HG03457 (cell line): ENCODE data around the gene SCN9A.
"Not testable (repeated sequence)": the region's sequence is repeated elsewhere in the genome, so short reads cannot be mapped to it uniquely, and the experiment has no call there.

ENCODE experiments used
- ATAC-seq: cut with Tn5 transposase; IDR thresholded peaks from one replicate; pipeline ENCODE4 v1.9.1; 2021; ENCODE audit warnings: moderate number of reproducible peaks; ENCODE audit not compliant: unreplicated experiment

SCN9A gene

GRCh38 chr2:166335284-166335683, 40.5 kb downstream of the SCN9A start:
- no peak for ATAC-seq

DNA sequence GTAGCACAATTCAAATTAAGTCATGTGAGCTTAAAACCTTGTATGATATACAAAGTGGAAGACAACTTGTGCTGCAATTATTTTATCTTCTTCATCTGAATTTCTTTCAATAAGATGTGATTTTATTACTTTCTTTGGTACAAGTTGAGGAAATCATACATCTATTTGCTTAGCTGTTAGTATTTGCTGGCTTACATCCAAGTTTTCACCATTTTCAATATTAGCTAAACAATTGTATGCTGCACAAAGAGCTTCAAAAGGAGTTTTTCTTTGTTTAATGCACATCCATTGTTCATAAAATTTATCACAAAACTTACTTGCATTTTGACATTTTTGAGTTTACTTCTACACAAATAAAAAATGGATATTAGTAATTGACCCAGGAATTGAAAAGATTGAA, 40.9 kb downstream of the SCN9A start:
- ATAC-seq: no peak

DNA sequence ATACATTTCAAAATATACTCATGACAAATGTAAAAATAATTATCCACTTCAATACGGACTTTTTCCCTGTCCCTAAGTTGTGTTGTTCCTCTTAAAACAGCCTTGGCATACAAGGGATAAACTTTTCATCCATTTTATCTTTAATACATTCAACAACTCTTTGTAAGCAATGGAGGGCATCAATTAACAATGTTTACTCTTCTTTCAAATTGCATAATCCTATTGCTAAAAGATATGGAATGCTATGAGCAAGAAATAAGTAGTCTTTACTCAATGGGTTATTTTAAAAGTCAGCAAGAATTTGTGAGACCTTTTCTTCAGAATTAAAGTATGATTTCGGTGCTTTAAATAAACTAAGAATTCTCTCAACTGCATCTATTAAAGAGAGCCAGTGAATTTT, 41.9 kb downstream of the SCN9A start:
- no peak for ATAC-seq

DNA sequence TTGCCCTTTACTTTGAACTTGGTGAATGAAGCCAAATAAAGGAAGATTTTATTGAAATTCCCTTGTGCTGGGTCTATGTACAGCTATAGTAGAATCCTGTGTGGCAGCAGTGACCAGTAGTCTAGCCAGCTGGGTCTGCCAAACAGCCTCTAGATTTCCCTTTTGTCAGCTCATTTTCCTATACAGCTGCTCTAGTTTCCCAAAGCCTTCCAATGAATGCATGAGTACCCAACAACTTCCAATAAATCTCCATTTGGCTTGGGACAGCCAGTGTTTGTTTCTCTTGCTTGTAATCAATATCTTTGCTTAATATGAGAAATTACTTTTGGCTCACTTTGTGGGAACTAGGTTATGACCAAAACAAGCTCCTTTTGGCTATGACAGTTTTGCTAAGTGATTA, 43.6 kb downstream of the SCN9A start:
- ATAC-seq: no peak

- ATAC-seq: no peak
Observed at GRCh38 chr2:166331468-166331867, 44.3 kb downstream of the SCN9A start.

GRCh38 chr2:166329465-166329864, 46.3 kb downstream of the SCN9A start:
- ATAC-seq: no peak

DNA sequence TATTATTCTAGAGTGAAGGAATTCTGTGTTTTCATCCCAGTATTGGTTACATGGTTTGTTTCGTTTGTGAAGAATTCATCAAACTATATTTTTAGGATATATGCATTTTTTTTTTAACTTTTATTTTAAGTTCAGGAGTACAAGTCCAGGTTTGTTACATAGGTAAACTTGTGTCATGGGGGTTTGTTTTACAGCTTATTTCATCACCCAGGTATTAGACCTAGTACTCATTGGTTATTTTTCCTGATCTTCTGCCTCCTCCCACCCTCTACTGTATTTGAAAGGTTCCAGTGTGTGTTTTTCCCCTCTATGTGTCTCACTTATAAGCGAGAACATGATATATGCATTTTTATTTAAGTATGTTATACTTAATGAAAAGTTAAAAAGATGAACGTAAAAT, 47.6 kb downstream of the SCN9A start:
- no peak for ATAC-seq

DNA sequence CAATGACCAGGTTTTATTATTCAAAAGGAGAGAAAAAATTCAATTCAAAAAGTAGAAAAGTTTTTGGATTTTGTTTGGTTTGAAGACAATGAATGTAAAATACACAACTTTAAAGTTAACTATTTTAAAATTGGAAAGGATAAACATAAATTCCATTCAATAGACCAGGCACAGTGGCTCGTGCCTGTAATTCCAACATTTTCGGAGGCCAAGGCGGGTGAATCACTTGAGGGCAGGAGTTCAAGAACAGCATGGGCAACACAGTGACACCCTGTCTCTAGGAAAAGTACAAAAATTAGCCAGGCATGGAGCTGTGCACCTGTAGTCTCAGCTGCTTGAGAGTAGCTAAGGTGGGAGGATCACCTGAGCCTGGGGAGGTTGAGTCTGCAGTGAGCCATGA, 54.7 kb downstream of the SCN9A start:
- ATAC-seq: no peak

DNA sequence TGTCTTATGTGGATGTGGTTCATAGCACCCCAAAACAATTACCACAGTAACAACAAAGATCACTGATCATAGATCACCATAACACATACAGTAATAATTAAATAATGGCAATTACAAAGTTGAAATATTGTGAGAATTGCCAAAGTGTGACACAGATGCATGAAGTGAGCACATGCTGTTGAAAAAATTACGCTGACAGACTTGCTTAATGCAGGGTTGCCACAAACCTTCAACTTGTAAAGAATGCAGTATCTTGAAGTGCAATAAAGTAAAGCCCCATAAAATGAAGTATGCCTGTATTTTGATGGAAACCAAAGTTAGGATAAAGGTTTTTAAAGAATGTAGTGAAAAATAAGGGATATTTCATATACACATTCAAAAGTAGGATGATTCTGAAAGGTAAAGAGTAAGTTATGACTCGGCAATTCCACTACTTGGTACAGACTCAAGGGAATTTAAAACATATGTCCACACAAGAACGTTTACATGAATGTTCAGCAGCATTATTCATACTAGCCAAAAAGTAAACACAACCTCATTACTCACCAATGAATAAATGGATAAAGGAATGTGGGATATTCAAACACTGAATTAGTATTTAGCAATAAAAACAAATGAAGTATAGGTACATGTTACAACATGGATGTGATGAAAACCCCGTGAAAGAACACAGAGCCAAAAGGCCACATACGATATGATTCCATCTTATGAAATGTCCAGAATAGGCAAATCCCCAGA, 61.6 kb downstream of the SCN9A start:
- no peak for ATAC-seq

DNA sequence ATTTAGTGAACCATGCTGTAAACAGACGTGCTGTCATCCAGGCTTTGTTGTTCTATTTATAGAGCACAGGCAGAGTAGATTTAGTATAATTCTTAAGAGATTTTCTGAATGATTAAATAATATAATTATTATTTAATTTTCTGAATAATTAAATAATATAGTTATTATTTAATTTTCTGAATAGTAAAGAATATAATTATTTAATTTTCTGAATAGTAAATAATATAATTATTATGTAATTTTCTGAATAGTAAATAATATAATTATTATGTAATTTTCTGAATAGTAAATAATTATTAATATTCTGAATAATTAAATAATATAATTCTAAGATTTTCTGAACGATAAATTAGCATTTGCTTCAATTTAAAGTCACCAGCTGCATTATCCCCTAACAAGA, 62.9 kb downstream of the SCN9A start:
- not testable (repeated sequence) for ATAC-seq

GRCh38 chr2:166307326-166307725, 68.4 kb downstream of the SCN9A start:
- ATAC-seq: no peak

DNA sequence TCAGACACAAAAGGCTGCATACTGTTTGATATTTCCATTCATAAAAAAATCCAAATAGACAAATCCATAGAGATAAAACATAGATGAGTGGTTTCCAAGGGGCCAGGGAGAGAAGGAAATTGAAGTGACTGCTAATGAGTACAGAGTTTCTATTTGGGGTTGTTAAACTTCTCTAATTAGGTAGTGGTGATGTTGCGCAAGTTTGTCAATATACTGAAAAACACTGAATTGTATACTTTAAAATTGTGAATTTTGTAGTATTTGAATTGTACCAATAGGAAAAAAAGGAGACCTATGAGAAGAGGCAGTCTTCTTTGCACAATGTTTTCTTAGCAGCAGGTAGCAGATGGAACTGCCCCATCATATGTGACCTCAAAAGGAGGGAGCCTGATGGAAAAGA, 71.1 kb downstream of the SCN9A start:
- no peak for ATAC-seq

DNA sequence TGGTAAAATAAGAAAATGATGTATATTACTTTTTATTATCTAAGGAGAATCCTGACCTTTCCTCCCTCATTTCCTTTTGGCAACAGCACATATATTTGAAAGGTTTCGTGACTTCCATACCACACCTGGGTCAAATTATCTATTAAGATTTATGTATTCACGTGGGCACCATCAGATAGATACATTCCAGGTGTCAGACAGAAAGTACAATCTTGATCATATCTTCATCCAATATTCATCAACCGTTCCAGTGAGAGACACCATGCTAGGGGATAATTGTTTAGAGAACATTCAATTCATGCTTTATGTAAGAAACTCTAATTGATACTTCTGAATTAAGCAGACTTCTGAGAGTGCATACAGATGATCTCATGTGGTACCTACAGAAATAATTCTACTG, 73.7 kb downstream of the SCN9A start:
- ATAC-seq: no peak

DNA sequence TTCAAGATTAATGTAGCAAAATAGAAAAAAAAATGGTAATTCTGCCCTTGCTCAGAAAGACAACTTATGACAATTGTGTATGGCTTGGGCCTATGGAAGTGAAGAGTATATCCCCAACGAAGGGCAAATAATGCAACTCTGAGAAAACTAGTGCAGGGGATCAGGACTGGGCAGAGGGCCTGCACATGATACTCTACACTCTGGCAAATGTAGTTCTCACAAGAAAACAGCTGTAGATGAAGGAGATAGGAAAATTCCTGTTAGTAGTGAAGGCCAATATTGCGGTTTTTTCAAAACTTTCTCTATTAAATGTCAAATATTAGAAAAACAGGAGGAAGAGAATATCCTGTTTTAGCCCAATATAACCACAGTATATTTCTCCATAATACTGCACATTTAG, 77.8 kb downstream of the SCN9A start:
- ATAC-seq: no peak

DNA sequence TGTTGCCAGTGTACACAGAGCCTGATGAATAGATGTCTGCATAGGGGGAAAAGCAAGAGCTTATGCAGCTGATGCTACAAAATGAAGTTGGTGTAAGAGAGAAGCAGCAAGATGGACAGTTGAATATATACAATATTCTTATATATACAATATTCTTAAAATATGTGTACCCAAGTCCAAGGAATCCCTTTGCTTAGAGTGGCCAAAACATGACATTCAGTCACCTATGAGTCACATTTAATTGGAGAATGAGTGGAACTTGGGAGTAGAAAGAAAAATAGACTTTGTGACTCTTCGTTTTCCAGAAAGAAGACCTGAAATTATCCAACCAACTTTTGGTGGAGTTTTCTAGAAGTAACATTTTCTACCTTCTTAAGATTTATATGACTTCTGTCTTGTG, 81.8 kb downstream of the SCN9A start:
- no peak for ATAC-seq

GRCh38 chr2:166285215-166285614, 90.5 kb downstream of the SCN9A start:
- no peak for ATAC-seq

DNA sequence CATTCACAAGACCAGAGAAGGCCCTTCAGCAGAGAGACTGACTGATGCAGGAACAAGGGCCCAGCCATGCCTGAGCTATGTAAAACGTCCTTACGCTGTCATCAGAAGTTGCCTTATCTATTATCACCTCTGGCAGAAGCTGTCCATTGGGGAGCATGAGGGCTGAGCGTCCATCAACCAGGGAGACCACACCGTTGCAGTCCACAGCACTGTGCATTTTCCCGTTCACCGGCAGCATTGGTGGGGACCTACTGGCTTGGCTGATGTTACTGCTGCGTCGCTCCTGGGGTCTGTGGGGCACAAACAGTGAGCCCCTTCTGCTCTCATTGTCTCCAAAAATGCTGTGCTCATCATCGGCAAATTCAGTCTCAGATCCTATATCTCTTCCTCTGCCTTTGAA, 91.4 kb downstream of the SCN9A start:
- ATAC-seq: no peak

- ATAC-seq: no peak
Observed at GRCh38 chr2:166282154-166282553, 93.6 kb downstream of the SCN9A start.

- no peak for ATAC-seq
Observed at GRCh38 chr2:166278856-166279255, 96.9 kb downstream of the SCN9A start.

- ATAC-seq: no peak
Observed at GRCh38 chr2:166270376-166270775, 105.4 kb downstream of the SCN9A start.

- ATAC-seq: no peak
Observed at GRCh38 chr2:166269322-166269721, 106.4 kb downstream of the SCN9A start.

DNA sequence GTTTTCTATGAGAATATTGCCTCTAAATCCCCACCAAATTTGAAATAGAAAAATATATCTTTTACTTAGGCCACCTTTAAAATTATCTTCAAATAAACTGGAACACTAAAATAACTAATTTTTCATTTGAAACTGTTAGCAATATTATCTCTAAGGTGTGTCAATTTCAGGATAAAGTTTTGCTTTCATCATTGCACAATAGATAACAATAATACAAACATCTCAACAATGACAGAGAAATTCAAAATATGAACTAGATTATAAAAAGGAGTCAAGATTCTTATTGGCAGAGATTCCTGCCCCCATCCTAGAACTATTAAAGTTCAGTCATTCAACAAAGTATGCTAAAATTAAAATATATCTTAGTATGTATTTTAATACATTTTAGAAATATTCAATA, 117.9 kb downstream of the SCN9A start:
- no peak for ATAC-seq

- no peak for ATAC-seq
Observed at GRCh38 chr2:166256896-166257295, 118.8 kb downstream of the SCN9A start.
